ENCODE measurements around the gene RPS15.

GRCh38 chr19:1425102-1425837 is 12.9 kb upstream of the RPS15 start:
- TF ChIP-seq MYC (IDR thresholded peaks at IDR 0.05; ENCODE audit: low read depth, low read length) (no peak), JUN (IDR thresholded peaks at IDR 0.05; ENCODE audit: borderline replicate concordance, insufficient read depth, insufficient read length, low read depth) (no peak)
